Amniotic epithelial cell (primary cell): ENCODE measurements around the gene TERF2IP.
A peak's percentile ranks its signal among the peaks of the same experiment; 100 is the strongest.

ENCODE experiments used
- DNase-seq: peaks from one replicate; pipeline ENCODE4 v3.0.0-alpha.2; 2010; ENCODE audit warnings: low read depth

TERF2IP gene

GRCh38 chr16:75635036-75635435 lies 12.5 kb upstream of the TERF2IP start:
- DNase-seq = no peak

- no peak for DNase-seq
Observed at GRCh38 chr16:75640598-75640997, 7.0 kb upstream of the TERF2IP start.

- no peak for DNase-seq
Observed at GRCh38 chr16:75644240-75645012, 3.1 kb upstream of the TERF2IP start.

GRCh38 chr16:75647112-75647491 lies 471 bp upstream of the TERF2IP start:
- DNase-seq = no peak

- DNase-seq = peak; percentile 64
Observed at GRCh38 chr16:75648265-75649076, 898 bp downstream of the TERF2IP start.

- DNase-seq = no peak
Observed at GRCh38 chr16:75653922-75654321, 6.3 kb downstream of the TERF2IP start.

GRCh38 chr16:75658175-75658574 lies 10.6 kb downstream of the TERF2IP start:
- DNase-seq = no peak

- no peak for DNase-seq
Observed at GRCh38 chr16:75660321-75660720, 12.7 kb downstream of the TERF2IP start.

- no peak for DNase-seq
Observed at GRCh38 chr16:75660726-75661302, 13.2 kb downstream of the TERF2IP start.

- DNase-seq = no peak
Observed at GRCh38 chr16:75667503-75667902, 19.9 kb downstream of the TERF2IP start.

- DNase-seq = no peak
Observed at GRCh38 chr16:75676909-75677308, 29.3 kb downstream of the TERF2IP start, which contains the start of gene CPHXL2. TSS of gene CPHXL2 (minus strand) at chr16:75677009. CDS start at chr16:75676999, 10 bp downstream.

GRCh38 chr16:75679366-75679765 lies 31.8 kb downstream of the TERF2IP start:
- DNase-seq = peak; percentile 61

GRCh38 chr16:75682308-75682707 lies 34.7 kb downstream of the TERF2IP start:
- DNase-seq = no peak

- DNase-seq = no peak
Observed at GRCh38 chr16:75687361-75687760, 39.8 kb downstream of the TERF2IP start.

- DNase-seq = no peak
Observed at GRCh38 chr16:75695708-75696107, 48.1 kb downstream of the TERF2IP start.

- DNase-seq = no peak
Observed at GRCh38 chr16:75697571-75697970, 50.0 kb downstream of the TERF2IP start.

- no peak for DNase-seq
Observed at GRCh38 chr16:75701361-75701760, 53.8 kb downstream of the TERF2IP start, which contains the start of gene DUXB. TSS of gene DUXB (minus strand) at chr16:75701461. CDS start at chr16:75701418, 43 bp downstream.

GRCh38 chr16:75702242-75702641 lies 54.7 kb downstream of the TERF2IP start:
- DNase-seq = peak; percentile 70

- peak; percentile 30 for DNase-seq
Observed at GRCh38 chr16:75703306-75703705, 55.7 kb downstream of the TERF2IP start.
